A673 (cell line): ENCODE results near the gene BGN.

Source experiments
- CTCF ChIP-seq: fragments of 300-800, 200-600 bp; sonication (generic); conservative IDR thresholded peaks from 2 replicates; pipeline ENCODE4 v1.5.1; 2017; ENCODE audit warnings: low read depth, mild to moderate bottlenecking, antibody characterized with exemption, low read length, moderate library complexity, mixed read lengths
- EZH2 ChIP-seq: fragments of 200-600 bp; sonication (generic); IDR thresholded peaks from 2 replicates; pipeline ENCODE4 v1.6.1; 2017; ENCODE audit warnings: borderline replicate concordance, low read depth, mild to moderate bottlenecking, mixed read lengths, antibody characterized with exemption, low read length; ENCODE audit not compliant: poor library complexity, severe bottlenecking

- TF ChIP-seq CTCF (no peak), EZH2 (no peak)
These were observed 19.5 kb upstream of the BGN start for GRCh38 chrX:153475271-153475670.
